T-cell (primary cell): ENCODE results near the gene ARHGAP45. TPM values are rescaled to one million over a fixed set of nuclear protein-coding genes. Genes with fewer than 3 reads are reported as not detected.

Experiments used
- ATAC-seq, 4 experiments: fragments of 200-7000 bp in 3 of 4; fragments of 150-1000 bp in 1 of 4; cut with Tn5 transposase; replicated peaks in 1 of 4; 1 replicate in 3 of 4; 2 replicates in 1 of 4; pipeline ENCODE4 v1.10.0; 2021; ENCODE audit warnings: moderate library complexity in 3 of 4, mild to moderate bottlenecking in 2 of 4, moderate number of reproducible peaks in 1 of 4
- CTCF ChIA-PET, 2 donors: fragments of 300-600 bp; sonication (Branson Sonifier 250); formaldehyde crosslinking; loops; one replicate each; lab custom pipeline; 2022; ENCODE audit warnings: antibody characterized with exemption in 2 of 2; lab: Charles Lee
- POLR2A ChIA-PET, 2 donors: fragments of 300-600 bp; sonication (Branson Sonifier 250); formaldehyde crosslinking; loops; one replicate each; lab custom pipeline; 2022; ENCODE audit warnings: antibody characterized with exemption in 2 of 2; lab: Charles Lee
- DNase-seq, 35 experiments: peaks; one replicate each; pipeline versions ENCODE4 v3.0.0 to v3.0.0-alpha.2; 2013 to 2023
- H3K27ac ChIP-seq: one replicate; pipeline ENCODE4 v1.5.1; 2013; ENCODE audit warnings: low read length
- H3K27me3 ChIP-seq, 2 experiments: replicated peaks in 1 of 2; 1 replicate in 1 of 2; 2 replicates in 1 of 2; pipeline versions ENCODE4 v1.6.1 to v1.7.0; 2013; ENCODE audit warnings: low read length in 1 of 2, mixed read lengths in 1 of 2; ENCODE audit not compliant: control insufficient read depth in 2 of 2, insufficient read depth in 2 of 2; ENCODE audit errors: extremely low read depth in 1 of 2
- H3K36me3 ChIP-seq, 2 donors: 1 replicate in 1 of 2; 2 replicates in 1 of 2; pipeline versions ENCODE4 v1.6.1 to v1.7.0; 2013; ENCODE audit warnings: low read length in 1 of 2; ENCODE audit not compliant: control insufficient read depth in 2 of 2, insufficient read depth in 1 of 2; ENCODE audit errors: extremely low read depth in 1 of 2
- H3K4me1 ChIP-seq, 2 experiments: 1 replicate in 1 of 2; 2 replicates in 1 of 2; pipeline versions ENCODE4 v1.6.1 to v1.7.0; 2013; ENCODE audit warnings: low read length in 2 of 2, mixed read lengths in 1 of 2; ENCODE audit not compliant: insufficient read depth in 2 of 2, control insufficient read depth in 1 of 2; ENCODE audit errors: extremely low read depth in 1 of 2
- H3K4me3 ChIP-seq, 2 donors: 1 replicate in 1 of 2; 2 replicates in 1 of 2; pipeline versions ENCODE4 v1.5.1 to v1.7.0; 2013; ENCODE audit warnings: mild to moderate bottlenecking in 2 of 2, low read length in 1 of 2, moderate library complexity in 1 of 2; ENCODE audit not compliant: control insufficient read depth in 1 of 2; ENCODE audit errors: extremely low read depth in 1 of 2
- H3K9me3 ChIP-seq: 2 replicates; pipeline ENCODE4 v1.7.0; 2013
- H3K27ac Mint-ChIP-seq, 2 donors: one replicate each; pipeline ENCODE4 v1.8.0; 2020 to 2021; ENCODE audit warnings: mild to moderate bottlenecking in 2 of 2, mixed read lengths in 2 of 2
- H3K27me3 Mint-ChIP-seq, 2 donors: one replicate each; pipeline ENCODE4 v1.8.0; 2021 to 2022; ENCODE audit warnings: mixed read lengths in 2 of 2
- H3K36me3 Mint-ChIP-seq: one replicate; pipeline ENCODE4 v1.8.0; 2021; ENCODE audit warnings: mixed read lengths
- H3K4me1 Mint-ChIP-seq, 3 donors: one replicate each; pipeline ENCODE4 v1.8.0; 2020 to 2022; ENCODE audit warnings: mixed read lengths in 3 of 3, mild to moderate bottlenecking in 1 of 3
- H3K4me3 Mint-ChIP-seq, 3 donors: one replicate each; pipeline ENCODE4 v1.8.0; 2020 to 2022; ENCODE audit warnings: mild to moderate bottlenecking in 3 of 3, mixed read lengths in 3 of 3, moderate library complexity in 3 of 3
- H3K9me3 Mint-ChIP-seq, 3 donors: one replicate each; pipeline ENCODE4 v1.8.0; 2020 to 2022; ENCODE audit warnings: mixed read lengths in 3 of 3
- WGBS: methylation state at CpG from one replicate; pipeline ENCODE4 v1.1.5; 2013; ENCODE audit warnings: missing lambda C conversion rate; ENCODE audit not compliant: insufficient coverage; 5-methylcytosine and 5-hydroxymethylcytosine counted together
- total RNA-seq, 35 experiments: library from RNA in 6 of 35; stranded (reverse) in 6 of 35; fragments of 120-200 nt in 1 of 35; gene quantifications; one replicate each; pipeline versions ENCODE4 v1.2.1 to v1.2.4 and lab custom pipeline; 2013 to 2026

The ARHGAP45 gene
- total RNA-seq, 5 donors from 2014 or later (not counting 1 experiment from before 2014, with no cell fraction given) = 729 to 1,130 (median 1,073) TPM

DNA sequence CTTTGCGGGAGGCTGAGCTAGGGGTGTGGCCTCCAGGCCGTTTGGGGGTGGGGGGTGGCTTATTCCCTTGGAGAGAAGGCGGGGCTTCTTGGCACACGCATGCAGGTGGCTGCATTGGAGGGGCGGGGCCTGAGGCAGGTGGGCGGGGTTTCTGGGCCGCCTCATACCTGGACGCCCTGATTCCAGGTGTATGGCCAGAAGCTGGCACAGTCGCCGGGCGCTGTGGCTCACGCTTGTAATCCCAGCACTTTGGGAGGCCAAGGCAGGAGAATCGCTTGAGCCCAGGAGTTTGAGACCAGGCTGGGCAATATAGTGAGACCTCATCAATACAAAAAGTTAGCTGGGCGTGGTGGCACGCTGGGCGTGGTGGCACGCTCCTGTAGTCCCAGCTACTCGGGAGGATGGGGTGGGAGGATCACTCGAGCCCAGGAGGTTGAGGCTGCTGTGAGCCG is 19.2 kb upstream of the ARHGAP45 start:
- ATAC-seq (no peak), DNase-seq (no peak)
- no peaks in the 10 kb centered on the region for H3K9me3 Mint-ChIP-seq
- H3K4me1 ChIP-seq = peaks cover 0 to 32% of the 10 kb centered on the region in 2 experiments
- H3K36me3 ChIP-seq = peaks cover 19 to 41% of the 10 kb centered on the region in 2 donors
- peaks cover 0 to 8% (median 6%) of the 10 kb centered on the region in 3 donors for H3K4me1 Mint-ChIP-seq
- H3K9me3 ChIP-seq = no peaks in the 10 kb centered on the region
- no peak overlapping the region for H3K4me3 ChIP-seq
- ChIA-PET POLR2A (no interaction called here), CTCF (interaction anchor here (0.6 to 0.7 kb wide), 2 partner anchors 10 to 26 kb away, joined by 3 read pairs; no protein-coding TSS in a partner anchor)
- H3K36me3 Mint-ChIP-seq = peaks cover 8% of the 10 kb centered on the region
- no peak overlapping the region for H3K27ac Mint-ChIP-seq
- WGBS = 90% methylated on average over 9 of the region's 20 CpGs
- no peaks in the 10 kb centered on the region for H3K27me3 ChIP-seq
- H3K27me3 Mint-ChIP-seq = no peaks in the 10 kb centered on the region
- no peak overlapping the region for H3K27ac ChIP-seq
- no peak overlapping the region for H3K4me3 Mint-ChIP-seq

GRCh38 chr19:1049106-1049505 is 17.9 kb upstream of the ARHGAP45 start:
- Mint-ChIP-seq H3K27ac (no peak overlapping the region), H3K9me3 (no peaks in the 10 kb centered on the region), H3K4me3 (no peak overlapping the region), H3K27me3 (no peaks in the 10 kb centered on the region), H3K36me3 (peaks cover 15% of the 10 kb centered on the region), H3K4me1 (peaks cover 0 to 12% (median 6%) of the 10 kb centered on the region in 3 donors)
- no peak for DNase-seq
- no peak for ATAC-seq
- H3K4me3 ChIP-seq = no peak overlapping the region
- peaks cover 0 to 30% of the 10 kb centered on the region in 2 experiments for H3K4me1 ChIP-seq
- H3K9me3 ChIP-seq = no peaks in the 10 kb centered on the region
- no peaks in the 10 kb centered on the region for H3K27me3 ChIP-seq
- CTCF ChIA-PET = no interaction called here
- WGBS = 98% methylated on average over 13 of the region's 17 CpGs
- no peak overlapping the region for H3K27ac ChIP-seq
- H3K36me3 ChIP-seq = peaks cover 23 to 33% of the 10 kb centered on the region in 2 donors
- POLR2A ChIA-PET = no interaction called here

DNA sequence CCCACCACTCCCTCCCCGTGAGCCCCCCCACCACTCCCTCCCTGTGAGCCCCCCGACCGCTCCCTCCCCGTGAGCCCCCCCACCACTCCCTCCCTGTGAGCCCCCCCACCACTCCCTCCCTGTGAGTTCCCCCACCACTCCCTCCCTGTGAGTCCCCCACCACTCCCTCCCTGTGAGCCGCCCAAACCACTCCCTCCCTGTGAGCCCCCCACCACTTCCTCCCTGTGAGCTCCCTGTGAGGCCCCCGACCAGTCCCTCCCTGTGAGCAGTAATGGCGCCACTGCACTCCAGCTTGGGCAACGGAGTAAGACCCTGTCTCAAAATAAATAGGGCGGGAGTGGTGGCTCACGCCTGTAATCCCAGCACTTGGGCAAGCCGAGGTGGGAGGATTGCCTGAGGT is 17.2 kb upstream of the ARHGAP45 start:
- no peaks in the 10 kb centered on the region for H3K27me3 ChIP-seq
- Mint-ChIP-seq H3K36me3 (peaks cover 15% of the 10 kb centered on the region), H3K9me3 (no peaks in the 10 kb centered on the region), H3K4me1 (peaks cover 0 to 12% (median 6%) of the 10 kb centered on the region in 3 donors), H3K27ac (no peak overlapping the region), H3K4me3 (no peak overlapping the region), H3K27me3 (no peaks in the 10 kb centered on the region)
- peaks cover 0 to 25% of the 10 kb centered on the region in 2 experiments for H3K4me1 ChIP-seq
- H3K4me3 ChIP-seq = no peak overlapping the region
- ChIA-PET CTCF (no interaction called here), POLR2A (no interaction called here)
- no peak for ATAC-seq
- whole genome bisulfite sequencing = 96% methylated on average over 3 of the region's 11 CpGs
- H3K9me3 ChIP-seq = no peaks in the 10 kb centered on the region
- H3K36me3 ChIP-seq = peaks cover 20 to 34% of the 10 kb centered on the region in 2 donors
- no peak for DNase-seq
- no peak overlapping the region for H3K27ac ChIP-seq

DNA sequence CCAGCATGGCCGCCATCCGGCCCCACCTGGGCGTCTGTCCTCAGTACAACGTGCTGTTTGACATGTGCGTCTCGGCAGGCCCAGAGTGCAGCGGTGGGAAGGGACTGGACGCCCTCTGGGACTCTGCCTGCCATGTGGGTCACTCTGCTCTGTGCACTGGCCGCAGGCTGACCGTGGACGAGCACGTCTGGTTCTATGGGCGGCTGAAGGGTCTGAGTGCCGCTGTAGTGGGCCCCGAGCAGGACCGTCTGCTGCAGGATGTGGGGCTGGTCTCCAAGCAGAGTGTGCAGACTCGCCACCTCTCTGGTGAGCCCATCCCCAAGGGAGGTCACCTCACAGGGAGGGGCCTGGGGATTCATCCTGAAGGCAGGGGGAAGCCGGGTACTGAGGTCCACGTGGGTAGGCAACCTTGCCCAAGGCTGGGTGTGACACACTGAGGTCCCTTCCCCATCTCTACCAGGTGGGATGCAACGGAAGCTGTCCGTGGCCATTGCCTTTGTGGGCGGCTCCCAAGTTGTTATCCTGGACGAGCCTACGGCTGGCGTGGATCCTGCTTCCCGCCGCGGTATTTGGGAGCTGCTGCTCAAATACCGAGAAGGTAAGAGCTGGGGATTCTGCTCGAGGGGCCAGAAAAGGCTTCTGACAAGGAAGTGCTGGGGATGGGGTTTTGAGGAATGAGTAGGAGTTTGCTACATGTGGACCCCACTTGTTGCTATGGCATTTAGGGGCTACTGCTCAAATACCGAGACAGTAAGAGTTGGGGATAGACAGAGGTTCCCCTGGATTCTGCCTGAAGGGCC is 15.8 kb upstream of the ARHGAP45 start:
- WGBS = 94% methylated on average over 30 of the region's 31 CpGs
- H3K27me3 ChIP-seq = no peaks in the 10 kb centered on the region
- no peaks in the 10 kb centered on the region for H3K9me3 ChIP-seq
- H3K9me3 Mint-ChIP-seq = no peaks in the 10 kb centered on the region
- CTCF ChIA-PET = no interaction called here
- peaks cover under 1 to 10% (median 3%) of the 10 kb centered on the region in 3 donors for H3K4me1 Mint-ChIP-seq
- H3K36me3 Mint-ChIP-seq = peaks cover 12% of the 10 kb centered on the region
- H3K27ac Mint-ChIP-seq = peak overlapping the region; percentile 61 to 67
- POLR2A ChIA-PET = interaction anchor here in 1 of 2 donors (0.6 kb wide), 1 partner anchor 18 kb away, joined by 3 read pairs; no protein-coding TSS in a partner anchor
- no peak overlapping the region for H3K4me3 ChIP-seq
- DNase-seq (no peak), ATAC-seq (no peak)
- peaks cover 0 to 18% of the 10 kb centered on the region in 2 experiments for H3K4me1 ChIP-seq
- no peaks in the 10 kb centered on the region for H3K27me3 Mint-ChIP-seq
- peaks cover 28 to 36% of the 10 kb centered on the region in 2 donors for H3K36me3 ChIP-seq
- H3K4me3 Mint-ChIP-seq = no peak overlapping the region
- no peak overlapping the region for H3K27ac ChIP-seq

- CTCF ChIA-PET = no interaction called here
- Mint-ChIP-seq H3K36me3 (peaks cover 18% of the 10 kb centered on the region), H3K27ac (peak overlapping the region; percentile 61 to 67), H3K27me3 (no peaks in the 10 kb centered on the region), H3K9me3 (no peaks in the 10 kb centered on the region), H3K4me3 (no peak overlapping the region), H3K4me1 (peaks cover 6 to 16% (median 7%) of the 10 kb centered on the region in 3 donors)
- Histone ChIP-seq H3K4me1 (peaks cover 0 to 13% of the 10 kb centered on the region in 2 experiments), H3K9me3 (no peaks in the 10 kb centered on the region), H3K27ac (no peak overlapping the region), H3K4me3 (no peak overlapping the region), H3K36me3 (peaks cover 25 to 32% of the 10 kb centered on the region in 2 donors), H3K27me3 (no peaks in the 10 kb centered on the region)
- ATAC-seq (no peak), DNase-seq (no peak)
- WGBS = 47% methylated on average over 3 of the region's 17 CpGs
- POLR2A ChIA-PET = interaction anchor here in 1 of 2 donors (0.6 kb wide), 1 partner anchor 19 kb away, joined by 3 read pairs; no protein-coding TSS in a partner anchor
These were observed 15.2 kb upstream of the ARHGAP45 start for GRCh38 chr19:1051791-1052190.

DNA sequence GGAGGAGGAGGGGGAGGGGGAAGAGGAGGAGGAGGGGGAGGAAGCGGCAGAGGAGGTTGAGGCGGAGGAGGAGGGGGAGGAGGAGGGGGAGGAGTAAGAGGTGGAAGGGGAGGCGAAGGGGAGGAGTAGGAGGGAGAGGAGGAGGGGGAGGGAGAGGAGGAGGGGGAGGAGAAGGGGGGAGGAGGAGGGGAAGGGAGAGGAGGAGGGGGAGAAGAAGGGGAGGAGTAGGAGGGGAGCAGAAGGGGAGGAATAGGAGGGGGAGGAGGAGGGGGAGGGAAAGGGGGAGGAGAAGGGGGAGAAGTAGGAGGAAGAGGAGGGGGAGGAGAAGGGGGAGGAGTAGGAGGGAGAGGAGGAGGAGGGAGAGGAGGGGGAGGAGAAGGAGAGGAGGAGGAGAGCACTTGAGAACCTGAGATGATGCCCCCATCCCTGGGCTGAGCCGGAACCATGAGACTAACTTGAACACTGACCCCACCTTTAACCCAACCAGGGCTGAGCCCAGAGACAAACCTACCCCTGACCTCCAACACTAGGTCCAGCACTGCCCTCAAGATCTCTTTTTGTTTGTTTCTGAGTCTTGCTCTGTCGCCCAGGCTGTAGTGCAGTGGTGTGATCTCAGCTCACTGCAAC is 14.5 kb upstream of the ARHGAP45 start:
- Histone ChIP-seq H3K27me3 (no peaks in the 10 kb centered on the region), H3K4me1 (peaks cover 0 to 13% of the 10 kb centered on the region in 2 experiments), H3K27ac (no peak overlapping the region), H3K36me3 (peaks cover 18 to 28% of the 10 kb centered on the region in 2 donors), H3K4me3 (no peak overlapping the region), H3K9me3 (no peaks in the 10 kb centered on the region)
- ChIA-PET CTCF (no interaction called here), POLR2A (no interaction called here)
- peaks cover 13 to 22% (median 13%) of the 10 kb centered on the region in 3 donors for H3K4me1 Mint-ChIP-seq
- H3K9me3 Mint-ChIP-seq = no peaks in the 10 kb centered on the region
- ATAC-seq = no peak
- H3K27ac Mint-ChIP-seq = peak overlapping the region; percentile 34 to 39
- H3K4me3 Mint-ChIP-seq = no peak overlapping the region
- no CpG with 5 or more reads among the region's 5 CpGs for WGBS
- H3K27me3 Mint-ChIP-seq = no peaks in the 10 kb centered on the region
- no peak for DNase-seq
- H3K36me3 Mint-ChIP-seq = peaks cover 25% of the 10 kb centered on the region
